HG02884 (cell line): Measurements from ENCODE around the gene SMG5.
"Not testable (repeated sequence)": the region's sequence is repeated elsewhere in the genome, so short reads cannot be mapped to it uniquely, and the experiment has no call there.

Source experiments
- ATAC-seq: cut with Tn5 transposase; IDR thresholded peaks from one replicate; pipeline ENCODE4 v1.9.1; 2021; ENCODE audit warnings: mild to moderate bottlenecking, moderate library complexity; ENCODE audit not compliant: unreplicated experiment

The SMG5 gene

GRCh38 chr1:156216361-156217086 is 66.1 kb downstream of the SMG5 start:
- not testable (repeated sequence) for ATAC-seq

- no peak for ATAC-seq
Observed at GRCh38 chr1:156214024-156214748, 68.4 kb downstream of the SMG5 start.

GRCh38 chr1:156213644-156213966 is 69.0 kb downstream of the SMG5 start:
- ATAC-seq, result no peak

- peak; percentile 86 for ATAC-seq
Observed at GRCh38 chr1:156212833-156213643, 69.6 kb downstream of the SMG5 start, which contains the start of gene PMF1. Gene PMF1 (plus strand): TSS chr1:156213007. CDS start chr1:156213016, 9 bp downstream.

- no peak for ATAC-seq
Observed at GRCh38 chr1:156212130-156212529, 70.5 kb downstream of the SMG5 start.

- no peak for ATAC-seq
Observed at GRCh38 chr1:156211243-156211642, 71.4 kb downstream of the SMG5 start.

- ATAC-seq, result no peak
Observed at GRCh38 chr1:156204686-156205085, 77.9 kb downstream of the SMG5 start.

GRCh38 chr1:156203331-156203730 is 79.3 kb downstream of the SMG5 start:
- no peak for ATAC-seq

- no peak for ATAC-seq
Observed at GRCh38 chr1:156200044-156200443, 82.6 kb downstream of the SMG5 start.
